Right hindlimb (tissue), 1 donor: ENCODE results near the gene PILRA.
"Not testable (repeated sequence)": the region's sequence is repeated elsewhere in the genome, so short reads cannot be mapped to it uniquely, and the experiment has no call there.

Experiments used
- DNase-seq: peaks from one replicate; pipeline ENCODE4 v3.0.0-alpha.2; 2018

The PILRA gene

DNA sequence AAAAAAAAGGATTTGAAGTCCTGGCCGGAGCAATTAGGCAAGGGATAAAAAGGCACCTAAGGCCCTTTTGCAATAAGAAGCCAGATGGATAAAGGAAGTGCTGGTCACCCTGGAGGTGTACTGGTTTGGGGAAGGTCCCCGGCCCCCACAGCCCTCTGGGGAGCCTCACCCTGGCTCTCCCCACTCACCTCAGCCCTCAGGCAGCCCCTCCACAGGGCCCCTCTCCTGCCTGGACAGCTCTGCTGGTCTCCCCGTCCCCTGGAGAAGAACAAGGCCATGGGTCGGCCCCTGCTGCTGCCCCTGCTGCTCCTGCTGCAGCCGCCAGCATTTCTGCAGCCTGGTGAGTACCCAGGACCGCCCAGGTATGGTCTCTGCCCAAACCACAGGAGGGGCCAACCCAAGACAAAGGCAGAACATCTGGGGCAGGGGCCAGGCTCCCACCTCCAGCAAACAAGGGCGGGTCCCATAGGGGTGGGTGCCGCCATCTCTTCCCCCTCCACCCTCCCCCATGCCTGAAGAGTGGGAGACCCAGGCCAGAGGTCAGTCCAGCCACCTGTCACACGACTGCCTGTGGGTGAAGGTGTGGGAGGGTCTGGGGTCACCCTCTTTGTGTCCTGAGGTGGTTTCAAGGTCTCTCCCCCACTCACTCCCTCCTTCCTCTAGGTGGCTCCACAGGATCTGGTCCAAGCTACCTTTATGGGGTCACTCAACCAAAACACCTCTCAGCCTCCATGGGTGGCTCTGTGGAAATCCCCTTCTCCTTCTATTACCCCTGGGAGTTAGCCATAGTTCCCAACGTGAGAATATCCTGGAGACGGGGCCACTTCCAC lies 15.0 kb upstream of the PILRA start, which contains the start of gene PILRB:
PILRB (plus strand) TSS at position 91 of the 830 bp plus-strand sequence; CDS start at position 277, 186 bp downstream.
- DNase-seq = no peak

DNA sequence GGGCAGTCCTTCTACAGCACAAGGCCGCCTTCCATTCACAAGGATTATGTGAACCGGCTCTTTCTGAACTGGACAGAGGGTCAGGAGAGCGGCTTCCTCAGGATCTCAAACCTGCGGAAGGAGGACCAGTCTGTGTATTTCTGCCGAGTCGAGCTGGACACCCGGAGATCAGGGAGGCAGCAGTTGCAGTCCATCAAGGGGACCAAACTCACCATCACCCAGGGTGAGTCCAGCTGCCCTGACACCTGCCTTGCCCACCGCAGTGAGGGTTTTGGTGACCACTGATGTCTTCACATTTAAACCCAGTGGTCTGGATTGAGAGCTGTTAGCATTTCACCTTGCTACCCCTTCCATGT lies 14.5 kb upstream of the PILRA start:
- no peak for DNase-seq

DNA sequence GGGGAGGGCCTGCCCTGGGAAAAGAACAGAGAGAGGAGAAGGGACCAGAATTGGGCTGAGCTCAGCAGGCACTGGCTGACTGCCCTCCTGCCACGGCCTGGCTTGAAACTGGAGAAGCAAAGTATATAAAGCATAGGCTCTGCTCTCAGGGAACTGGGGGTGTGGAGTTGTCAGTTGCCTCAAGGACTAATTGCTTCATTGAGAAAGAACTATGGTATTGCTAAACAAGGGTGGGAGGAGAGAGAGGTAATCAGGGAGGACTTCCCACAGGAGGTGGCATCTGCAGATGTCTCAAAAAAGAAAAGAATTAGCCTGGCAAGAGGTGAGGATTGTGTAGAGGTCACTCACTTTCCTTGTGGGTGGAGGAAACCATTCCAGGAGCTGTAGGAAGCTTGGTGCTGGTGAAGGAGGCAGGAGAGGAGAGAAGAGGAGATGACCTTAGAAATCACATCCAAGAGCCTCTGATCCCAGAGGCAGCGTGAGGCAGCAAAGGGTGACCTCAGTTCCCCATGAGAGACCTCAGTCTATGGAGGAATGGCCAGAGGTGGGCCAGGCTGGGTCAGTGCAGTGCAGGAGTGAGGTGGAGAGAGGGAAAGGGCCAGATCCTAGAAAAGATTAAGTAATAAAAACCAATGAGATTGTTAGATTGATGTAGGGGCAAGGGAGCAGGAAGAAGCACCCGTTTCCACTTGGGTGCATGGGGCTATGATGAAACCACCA lies 13.0 kb upstream of the PILRA start:
- DNase-seq = no peak

DNA sequence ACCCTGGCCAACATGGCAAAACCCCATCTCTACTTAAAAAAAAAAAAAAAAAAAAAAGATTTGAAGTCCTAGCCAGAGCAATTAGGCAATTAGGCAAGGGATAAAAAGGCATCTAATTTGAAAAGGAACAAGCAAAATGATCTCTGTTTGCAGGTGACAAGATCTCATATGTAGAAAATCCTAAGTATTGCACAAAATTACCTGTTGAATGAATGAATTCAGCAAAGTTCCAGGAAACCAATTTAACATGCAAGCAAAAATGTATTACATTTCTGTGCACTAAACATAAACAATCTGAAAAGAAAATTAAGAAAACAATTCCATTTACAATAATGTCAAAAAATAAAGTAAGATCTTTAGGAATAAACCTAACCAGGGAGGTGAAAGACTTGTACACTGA lies 10.2 kb upstream of the PILRA start:
- no peak for DNase-seq

DNA sequence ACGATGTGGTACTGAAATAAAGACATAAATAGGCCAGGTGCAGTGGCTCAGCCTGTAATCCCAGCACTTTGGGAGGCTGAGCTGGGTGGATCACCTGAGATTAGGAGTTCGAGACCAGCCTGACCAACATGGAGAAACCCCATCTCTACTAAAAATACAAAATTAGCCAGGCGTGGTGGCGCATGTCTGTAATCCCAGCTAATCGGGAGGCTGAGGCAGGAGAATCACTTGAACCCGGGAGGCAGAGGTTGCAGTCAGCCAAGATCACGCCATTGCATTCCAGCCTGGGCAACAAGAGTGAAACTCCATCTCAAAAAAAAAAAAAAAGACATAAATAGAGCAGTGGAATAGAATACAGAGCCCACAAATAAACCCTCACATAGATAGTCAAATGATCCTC lies 9.5 kb upstream of the PILRA start:
- DNase-seq = not testable (repeated sequence)

DNA sequence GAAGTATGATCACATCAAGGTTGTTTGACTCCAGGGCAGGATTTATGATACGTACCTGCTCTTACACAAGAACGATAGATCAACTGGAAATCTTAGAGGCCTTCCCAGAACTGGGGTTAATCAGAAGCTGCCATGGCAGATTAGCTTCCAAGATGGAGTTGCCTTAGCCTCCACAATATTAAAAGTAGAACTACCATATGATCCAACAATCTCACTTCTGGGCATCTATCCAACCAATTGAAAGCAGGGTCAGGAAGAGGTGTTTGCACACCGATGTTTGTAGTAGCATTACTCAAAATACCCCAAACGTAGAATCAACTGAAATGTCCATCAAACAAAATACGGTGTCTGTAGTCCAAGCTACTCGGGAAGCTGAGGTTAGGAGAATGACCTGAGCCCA lies 8.8 kb upstream of the PILRA start:
- DNase-seq = no peak

DNA sequence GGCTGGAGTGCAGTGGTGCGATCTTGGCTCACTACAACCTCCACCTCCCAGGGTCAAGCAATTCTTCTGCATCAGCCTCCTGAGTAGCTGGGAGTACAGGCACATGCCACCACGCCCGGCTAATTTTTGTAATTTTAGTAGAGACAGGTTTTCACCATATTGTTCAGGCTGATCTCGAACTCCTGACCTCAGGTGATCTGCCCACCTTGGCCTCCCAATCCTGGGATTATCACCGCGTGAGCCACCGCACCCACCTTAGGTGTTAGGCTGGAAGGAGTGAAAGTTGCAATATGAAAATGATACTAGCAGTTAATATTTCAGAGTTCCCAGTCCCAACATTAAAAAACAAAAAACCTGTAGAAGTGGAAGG lies 7.3 kb upstream of the PILRA start:
- DNase-seq = not testable (repeated sequence)

DNA sequence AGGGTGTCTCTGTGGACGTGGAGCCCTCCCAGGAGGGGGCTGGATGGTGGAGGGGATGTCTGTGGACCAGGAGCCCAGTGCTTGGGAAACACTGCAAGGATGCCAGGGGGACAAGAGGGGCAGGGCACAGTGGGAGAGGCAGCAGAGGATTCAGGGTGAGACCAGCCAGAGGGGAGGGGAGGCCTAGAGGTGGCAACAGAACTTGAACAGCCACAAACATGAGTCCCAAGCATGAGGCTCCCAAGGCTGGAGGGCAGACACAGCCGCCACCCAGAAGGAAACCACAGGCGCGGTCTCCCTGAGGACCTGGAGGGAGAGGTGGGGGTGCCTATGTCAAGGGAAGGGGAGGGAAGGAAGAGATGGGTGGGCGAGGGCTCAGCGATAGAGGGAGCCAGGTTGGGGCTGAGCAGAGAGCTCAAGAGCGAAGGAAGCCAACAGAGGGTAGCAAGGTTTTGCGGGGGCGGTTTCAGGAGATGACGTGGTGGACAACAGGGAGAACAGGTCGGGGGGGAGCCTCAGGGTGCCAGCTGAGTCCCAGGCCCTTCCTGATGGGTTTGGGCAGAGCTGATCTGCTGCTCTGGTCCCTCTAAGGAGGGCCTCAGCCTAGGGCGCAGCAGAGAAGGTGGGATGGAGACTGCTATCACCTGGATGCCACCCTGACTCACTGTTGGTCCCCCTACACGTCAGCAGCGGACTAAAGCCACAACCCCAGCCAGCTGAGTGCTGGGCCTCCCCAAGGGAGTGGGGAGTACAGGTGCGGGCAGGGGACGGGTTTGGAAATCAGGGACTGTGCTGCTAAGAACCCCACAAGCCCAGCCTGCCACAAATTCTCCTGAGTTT lies 6.7 kb upstream of the PILRA start:
- no peak for DNase-seq

DNA sequence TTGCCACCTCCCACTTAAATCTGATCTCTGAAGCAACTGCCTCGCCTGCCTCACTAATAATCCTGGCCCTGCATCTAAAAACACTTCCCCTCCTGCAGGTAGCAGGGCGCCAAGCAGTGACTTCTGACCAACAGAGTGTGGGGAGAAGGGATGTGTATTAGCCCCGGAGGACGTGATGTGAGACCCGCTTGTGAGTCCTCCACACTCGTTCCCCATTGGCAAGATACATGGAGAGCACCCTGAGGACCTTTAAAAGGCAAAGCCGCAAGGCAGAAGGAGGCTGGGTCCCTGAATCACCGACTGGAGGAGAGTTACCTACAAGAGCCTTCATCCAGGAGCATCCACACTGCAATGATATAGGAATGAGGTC lies 6.1 kb upstream of the PILRA start:
- DNase-seq = no peak

DNA sequence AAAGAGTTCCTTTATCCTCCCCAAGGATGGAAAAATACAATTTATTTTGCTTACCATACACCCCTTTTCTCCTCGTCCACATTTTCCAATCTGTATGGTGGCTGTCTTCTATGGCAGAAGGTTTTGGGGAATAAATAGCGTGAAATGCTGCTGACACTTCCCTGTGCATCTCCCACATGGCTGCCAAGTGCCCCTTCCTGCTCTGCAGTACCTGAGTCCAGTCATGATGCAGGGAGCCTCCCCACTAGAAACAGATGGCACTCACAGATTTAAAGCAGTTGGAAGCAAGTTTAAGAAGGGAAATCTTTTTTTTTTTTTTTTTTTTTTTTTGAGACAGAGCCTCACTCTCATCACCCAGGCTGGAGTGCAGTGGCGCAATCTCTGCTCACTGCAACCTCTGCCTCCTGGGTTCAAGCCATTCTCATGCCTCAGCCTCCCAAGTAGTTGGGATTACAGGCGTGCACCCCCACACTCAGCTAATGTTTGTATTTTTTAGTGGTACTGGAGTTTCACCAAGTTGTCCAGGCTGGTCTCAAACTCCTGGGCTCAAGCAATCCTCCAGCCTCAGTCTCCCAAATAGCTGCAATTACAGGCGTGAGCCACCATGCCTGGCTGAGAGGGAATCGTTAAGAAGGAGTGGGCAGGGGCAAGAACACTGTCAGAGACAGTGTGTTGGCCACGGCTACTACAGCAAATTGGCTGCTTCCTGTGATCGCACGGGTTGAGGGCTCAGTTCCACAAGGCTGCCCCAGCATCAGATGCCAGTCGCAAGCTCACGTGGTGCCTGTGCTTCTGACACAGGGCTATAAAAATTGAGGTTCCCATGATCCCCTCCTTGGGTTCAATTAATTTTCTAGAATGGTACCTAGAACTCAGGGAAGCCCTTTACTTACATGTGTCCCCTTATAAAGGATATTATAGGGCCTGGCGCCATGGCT lies 5.3 kb upstream of the PILRA start:
- no peak for DNase-seq

DNA sequence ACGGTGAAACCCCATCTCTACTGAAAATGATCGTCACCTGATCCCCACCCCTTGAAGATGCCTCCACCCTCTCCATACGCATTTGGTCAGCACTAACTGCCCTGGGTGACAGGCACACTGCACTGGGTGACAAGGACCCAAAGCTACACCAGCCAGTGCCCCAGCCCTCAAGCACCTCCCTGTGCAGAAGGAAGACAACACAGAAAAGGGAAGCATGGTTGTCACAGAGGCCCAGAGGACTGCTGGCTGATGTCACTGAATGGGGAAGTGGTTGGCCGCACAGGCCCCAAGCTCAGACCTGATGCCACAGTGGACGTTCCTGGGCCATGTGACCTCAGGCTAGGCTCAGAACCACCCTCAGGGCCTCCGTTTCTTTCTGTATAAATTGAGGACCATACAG lies 4.2 kb upstream of the PILRA start:
- no peak for DNase-seq

DNA sequence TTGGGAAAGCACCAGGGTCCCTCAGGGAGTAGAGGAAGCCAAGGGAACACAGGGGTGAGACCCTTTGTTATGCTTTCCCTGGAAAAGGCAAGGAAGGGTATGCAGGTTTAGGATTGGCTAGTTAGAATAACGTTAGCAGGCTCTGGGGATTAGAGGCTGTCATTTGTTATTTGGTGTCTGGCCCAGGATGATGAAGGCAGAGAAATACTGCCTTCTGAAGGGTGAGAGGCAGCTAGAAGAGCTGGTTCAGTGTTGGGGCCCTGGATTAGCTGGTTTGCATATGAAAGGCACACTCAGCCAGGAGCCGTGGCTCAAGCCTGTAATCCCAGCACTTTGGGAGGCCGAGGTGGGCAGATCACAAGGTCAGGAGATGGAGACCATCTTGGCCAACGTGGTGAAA lies 3.0 kb upstream of the PILRA start:
- no peak for DNase-seq

DNA sequence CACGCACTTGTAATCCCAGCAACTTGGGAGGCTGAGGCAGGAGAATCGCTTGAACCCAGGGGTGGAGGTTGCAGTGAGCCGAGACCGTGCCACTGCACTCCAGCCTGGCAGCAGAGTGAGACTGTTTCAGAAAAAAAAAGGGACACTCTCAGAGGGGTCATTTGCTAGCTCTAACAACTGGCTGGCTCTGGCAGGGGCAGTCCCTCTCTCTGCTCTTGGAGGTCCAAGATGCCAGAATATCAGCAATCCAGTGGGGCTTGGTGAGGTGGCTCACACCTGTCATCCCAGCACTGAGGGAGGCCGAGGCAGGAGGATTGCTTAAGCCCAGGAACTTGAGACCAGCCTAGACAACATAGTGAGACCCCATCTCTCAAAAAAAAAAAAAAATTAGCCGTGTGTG lies 2.5 kb upstream of the PILRA start:
- DNase-seq = no peak

DNA sequence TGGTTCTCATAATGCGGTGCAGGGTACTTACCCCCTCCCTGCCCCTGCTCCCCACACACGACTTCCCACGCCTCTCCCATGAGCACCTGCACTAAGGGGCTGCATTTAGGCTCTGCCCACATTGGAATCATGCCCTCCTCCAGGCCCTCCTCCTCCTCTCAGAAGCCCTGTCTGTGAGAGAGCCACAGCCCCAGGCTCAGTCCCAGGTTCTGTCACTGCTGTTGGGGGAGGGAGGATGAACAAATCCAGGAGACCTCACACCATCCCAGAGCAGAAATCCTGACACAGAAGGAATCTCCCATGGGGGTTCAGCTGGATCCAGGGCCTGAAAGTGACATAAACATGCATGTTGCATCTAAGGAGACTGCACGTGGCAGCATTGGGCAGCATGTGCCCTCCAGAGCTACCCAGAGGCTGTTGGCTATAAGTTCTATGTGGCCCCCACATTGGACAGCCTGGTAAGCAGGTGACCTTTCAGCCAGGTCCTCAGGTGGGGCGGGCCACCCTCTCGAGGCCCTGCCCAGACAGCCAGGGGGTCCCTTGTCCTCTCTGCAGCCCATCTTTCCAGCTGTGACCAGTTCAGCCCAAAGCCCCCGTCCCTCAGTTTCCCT lies 1.6 kb upstream of the PILRA start:
- DNase-seq = no peak

DNA sequence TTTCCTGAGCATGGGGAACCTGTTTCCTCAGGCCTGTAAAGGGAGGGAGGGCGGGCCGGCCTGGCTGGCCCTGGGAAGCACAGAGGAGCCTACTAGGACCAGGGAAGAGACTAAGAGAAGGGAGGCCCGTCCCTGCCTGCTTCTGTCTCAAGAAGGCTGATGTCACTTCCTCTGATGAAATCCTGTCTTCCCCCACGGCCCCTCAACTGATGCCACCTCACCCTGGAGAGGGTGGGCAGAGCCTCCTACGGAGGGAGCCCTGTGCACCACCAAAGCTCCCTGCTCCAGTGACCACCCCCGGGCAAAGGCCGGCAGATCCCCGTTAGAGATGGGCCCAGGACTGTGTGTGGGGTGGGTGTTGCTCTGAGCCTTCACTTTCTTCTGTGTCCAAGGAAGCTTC lies 1.0 kb upstream of the PILRA start:
- no peak for DNase-seq

DNA sequence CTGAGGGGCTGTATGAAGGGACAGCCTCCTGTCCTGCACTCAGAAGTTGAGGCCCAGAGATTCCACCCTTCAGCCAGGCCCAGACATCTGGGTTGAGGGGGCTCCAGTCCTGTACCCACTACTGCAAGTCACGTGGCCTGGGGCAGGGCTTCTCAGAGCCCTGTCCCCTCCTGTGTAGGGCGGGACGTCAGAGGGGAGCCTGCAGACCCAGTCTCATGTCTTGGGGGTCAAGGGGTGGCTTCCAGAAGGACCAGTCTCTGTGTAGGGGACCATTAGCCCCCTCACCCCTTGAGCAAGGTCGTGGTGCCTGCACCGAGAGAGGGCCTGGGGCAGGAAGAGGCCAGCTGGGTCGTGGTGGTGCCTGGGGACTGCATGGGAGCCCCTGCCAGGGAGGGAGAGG lies 593 bp upstream of the PILRA start:
- DNase-seq = no peak

DNA sequence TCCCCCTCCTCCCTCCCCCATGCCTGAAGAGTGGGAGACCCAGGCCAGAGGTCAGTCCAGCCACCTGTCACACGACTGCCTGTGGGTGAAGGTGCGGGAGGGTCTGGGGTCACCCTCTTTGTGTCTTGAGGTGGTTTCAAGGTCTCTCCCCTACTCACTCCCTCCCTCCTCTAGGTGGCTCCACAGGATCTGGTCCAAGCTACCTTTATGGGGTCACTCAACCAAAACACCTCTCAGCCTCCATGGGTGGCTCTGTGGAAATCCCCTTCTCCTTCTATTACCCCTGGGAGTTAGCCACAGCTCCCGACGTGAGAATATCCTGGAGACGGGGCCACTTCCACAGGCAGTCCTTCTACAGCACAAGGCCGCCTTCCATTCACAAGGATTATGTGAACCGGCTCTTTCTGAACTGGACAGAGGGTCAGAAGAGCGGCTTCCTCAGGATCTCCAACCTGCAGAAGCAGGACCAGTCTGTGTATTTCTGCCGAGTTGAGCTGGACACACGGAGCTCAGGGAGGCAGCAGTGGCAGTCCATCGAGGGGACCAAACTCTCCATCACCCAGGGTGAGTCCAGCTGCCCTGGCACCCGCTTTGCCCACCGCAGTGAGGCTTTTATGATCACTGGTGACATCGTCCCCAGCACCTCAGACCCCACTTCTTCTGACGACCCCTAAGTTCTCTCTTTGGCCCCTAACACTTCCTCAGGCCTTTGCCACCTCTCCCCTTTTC lies 747 bp downstream of the PILRA start:
- DNase-seq = not testable (repeated sequence)

DNA sequence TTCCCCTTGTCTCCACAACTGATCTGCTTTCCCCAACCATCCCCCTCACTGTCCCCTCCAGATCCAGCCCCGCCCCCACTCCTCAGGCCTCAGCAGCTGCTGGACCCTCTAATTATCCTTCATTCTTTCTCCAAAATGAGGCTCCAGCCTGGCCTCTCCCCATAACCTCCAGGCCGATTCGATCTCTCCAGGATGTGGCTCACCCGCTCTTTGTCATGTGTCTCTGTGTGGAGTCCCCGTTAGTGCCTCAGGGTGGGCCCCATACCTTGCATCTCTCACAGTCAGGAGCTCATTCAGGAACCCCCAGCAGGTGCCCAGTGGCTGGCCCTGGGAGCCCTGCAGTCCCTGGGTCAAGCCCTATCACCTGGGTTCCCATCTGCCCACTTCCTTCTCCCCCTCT lies 1.3 kb downstream of the PILRA start:
- DNase-seq = no peak

DNA sequence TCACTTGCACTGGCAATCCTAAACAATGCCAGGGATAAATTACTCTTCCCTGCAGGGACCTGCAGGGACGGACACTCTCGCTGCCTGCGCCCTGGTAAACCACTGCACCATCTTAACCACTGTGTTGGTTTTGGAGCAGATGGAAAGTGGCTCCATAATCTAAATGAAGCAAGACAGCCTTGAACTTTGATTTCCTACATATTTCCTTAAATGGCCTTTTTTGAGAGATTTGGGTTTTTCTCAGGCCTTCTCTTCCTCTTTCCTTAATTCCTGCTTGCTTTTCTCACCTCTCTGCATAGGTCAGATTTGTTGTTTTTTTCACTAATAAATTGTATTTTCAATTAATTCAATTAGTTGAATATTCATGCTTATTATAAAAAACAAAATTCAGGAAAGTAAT lies 2.8 kb downstream of the PILRA start:
- DNase-seq = no peak

DNA sequence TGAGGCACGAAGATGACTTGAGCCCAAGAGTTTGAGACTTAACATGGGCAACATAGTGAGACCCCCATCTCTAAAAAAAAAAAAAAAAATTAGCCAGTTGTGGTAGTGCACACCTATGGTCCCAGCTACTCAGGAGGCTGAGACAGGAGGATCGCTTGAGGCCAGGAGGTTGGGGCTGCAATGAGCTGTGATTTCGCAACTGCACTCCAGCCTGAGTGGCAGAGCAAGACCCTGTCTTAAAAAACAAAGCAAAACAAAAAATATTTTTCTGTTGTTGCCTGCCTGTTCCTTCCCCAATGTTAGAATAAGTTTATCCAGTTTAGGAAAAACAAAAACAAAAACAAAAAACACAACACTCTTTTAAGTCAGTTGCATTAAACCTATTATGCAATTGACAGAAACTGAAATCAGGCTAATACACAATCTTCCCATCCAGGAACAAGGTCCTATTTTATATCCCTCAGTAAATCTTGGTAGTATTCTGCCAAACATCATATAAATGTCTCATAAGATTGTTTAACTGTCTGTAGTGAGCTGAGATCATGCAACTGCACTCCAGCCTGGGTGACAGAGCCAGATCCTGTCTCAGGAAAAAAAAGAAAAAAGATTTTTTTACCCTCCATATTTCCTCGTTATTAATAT lies 4.9 kb downstream of the PILRA start:
- DNase-seq = no peak

DNA sequence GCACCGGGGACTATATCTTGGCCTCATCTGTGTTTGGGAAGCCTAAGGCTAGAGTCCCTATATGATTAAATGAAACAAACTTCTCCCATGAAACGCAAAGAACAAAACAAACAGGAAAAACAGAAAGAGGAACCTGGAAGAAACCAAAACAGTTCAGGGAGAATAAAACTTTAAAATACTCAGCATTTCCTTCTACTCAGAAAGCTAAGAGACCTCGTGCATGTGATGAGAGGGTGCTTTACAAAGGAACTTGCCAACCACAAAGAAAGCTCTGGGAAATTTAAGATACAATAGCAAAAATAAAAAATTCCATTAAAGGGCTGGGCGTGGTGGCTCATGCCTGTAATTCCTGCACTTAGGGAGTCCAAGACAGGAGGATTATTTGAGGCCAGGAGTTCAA lies 6.9 kb downstream of the PILRA start:
- DNase-seq = no peak
